Large intestine (tissue), 3 donors: ENCODE results near the gene TMEM196. TPM values are rescaled to one million over a fixed set of nuclear protein-coding genes. Genes with fewer than 3 reads are reported as not detected.
A peak's percentile ranks its signal among the peaks of the same experiment; 100 is the strongest.

ENCODE experiments used
- DNase-seq, 2 donors: peaks; one replicate each; pipeline versions ENCODE4 v3.0.0 to v3.0.0-alpha.2; 2013
- H3K27ac ChIP-seq: one replicate; pipeline ENCODE4 v1.5.1; 2013; ENCODE audit warnings: low read length
- H3K27me3 ChIP-seq: 2 replicates; pipeline ENCODE4 v1.6.1; 2013; ENCODE audit warnings: low read length; ENCODE audit not compliant: control insufficient read depth, insufficient read depth
- H3K36me3 ChIP-seq: 2 replicates; pipeline ENCODE4 v1.6.1; 2013; ENCODE audit warnings: low read length; ENCODE audit not compliant: control insufficient read depth, insufficient read depth
- H3K4me1 ChIP-seq: one replicate; pipeline ENCODE4 v1.6.1; 2013; ENCODE audit warnings: low read length; ENCODE audit not compliant: control insufficient read depth, insufficient read depth
- H3K4me3 ChIP-seq: one replicate; pipeline ENCODE4 v1.5.1; 2013; ENCODE audit warnings: low read length
- H3K9me3 ChIP-seq: one replicate; pipeline ENCODE4 v1.6.1; 2013; ENCODE audit warnings: mild to moderate bottlenecking, low read depth, low read length, moderate library complexity; ENCODE audit not compliant: control insufficient read depth
- WGBS: methylation state at CpG from one replicate; pipeline ENCODE4 v1.1.5; 2013; ENCODE audit warnings: low lambda C conversion rate; ENCODE audit not compliant: insufficient coverage; 5-methylcytosine and 5-hydroxymethylcytosine counted together
- polyA plus RNA-seq: library from polyadenylated mRNA; unstranded; fragments of 120-200 nt; gene quantifications from one replicate; pipeline ENCODE4 v1.2.1, GENCODE V29; 2013

TMEM196 gene
- polyA plus RNA-seq, 1 donor, result 0.79 TPM

GRCh38 chr7:19762631-19763030 lies 10.8 kb downstream of the TMEM196 start:
- WGBS, result no CpG with 5 or more reads among the region's 3 CpGs
- Histone ChIP-seq H3K27me3 (no peaks in the 10 kb centered on the region), H3K27ac (no peak overlapping the region), H3K4me1 (no peaks in the 10 kb centered on the region), H3K36me3 (no peaks in the 10 kb centered on the region), H3K9me3 (no peaks in the 10 kb centered on the region), H3K4me3 (no peak overlapping the region)
- DNase-seq, result no peak

- WGBS, result 62% methylated on average over 3 of the region's 6 CpGs
- H3K4me3 ChIP-seq, result no peak overlapping the region
- no peaks in the 10 kb centered on the region for H3K36me3 ChIP-seq
- DNase-seq, result peak; percentile 5 to 41
- H3K27ac ChIP-seq, result no peak overlapping the region
- no peaks in the 10 kb centered on the region for H3K9me3 ChIP-seq
- no peaks in the 10 kb centered on the region for H3K4me1 ChIP-seq
- H3K27me3 ChIP-seq, result no peaks in the 10 kb centered on the region
Observed at GRCh38 chr7:19754521-19755116, 18.8 kb downstream of the TMEM196 start.

- Histone ChIP-seq H3K4me3 (no peak overlapping the region), H3K9me3 (no peaks in the 10 kb centered on the region), H3K27ac (no peak overlapping the region), H3K4me1 (no peaks in the 10 kb centered on the region), H3K36me3 (no peaks in the 10 kb centered on the region), H3K27me3 (no peaks in the 10 kb centered on the region)
- DNase-seq, result no peak
- WGBS, result 87% methylated on average over 2 of the region's 3 CpGs
Observed at GRCh38 chr7:19752020-19752419, 21.4 kb downstream of the TMEM196 start.

GRCh38 chr7:19749658-19750057 lies 23.8 kb downstream of the TMEM196 start:
- no peak for DNase-seq
- WGBS, result 40% methylated on average over 1 of the region's 4 CpGs
- H3K36me3 ChIP-seq, result no peaks in the 10 kb centered on the region
- no peaks in the 10 kb centered on the region for H3K9me3 ChIP-seq
- H3K4me3 ChIP-seq, result no peak overlapping the region
- H3K27me3 ChIP-seq, result no peaks in the 10 kb centered on the region
- H3K27ac ChIP-seq, result no peak overlapping the region
- H3K4me1 ChIP-seq, result no peaks in the 10 kb centered on the region

- DNase-seq, result peak in 1 of 2 donors; percentile 22
Observed at GRCh38 chr7:19747740-19748339, 25.6 kb downstream of the TMEM196 start.

GRCh38 chr7:19744075-19744474 lies 29.3 kb downstream of the TMEM196 start:
- Histone ChIP-seq H3K27ac (no peak overlapping the region), H3K9me3 (no peaks in the 10 kb centered on the region), H3K36me3 (no peaks in the 10 kb centered on the region), H3K4me3 (no peak overlapping the region), H3K4me1 (no peaks in the 10 kb centered on the region), H3K27me3 (no peaks in the 10 kb centered on the region)
- WGBS, result no CpG with 5 or more reads among the region's 1 CpG
- DNase-seq, result no peak

More at GRCh38 chr7:19747740-19748339, 25.6 kb downstream of the TMEM196 start:
- no peaks in the 10 kb centered on the region for H3K36me3 ChIP-seq
- H3K4me3 ChIP-seq, result no peak overlapping the region
- H3K9me3 ChIP-seq, result no peaks in the 10 kb centered on the region
- H3K4me1 ChIP-seq, result no peaks in the 10 kb centered on the region
- H3K27ac ChIP-seq, result no peak overlapping the region
- WGBS, result 0% methylated on average over 1 of the region's 4 CpGs
- no peaks in the 10 kb centered on the region for H3K27me3 ChIP-seq

GRCh38 chr7:19728716-19729115 lies 44.7 kb downstream of the TMEM196 start:
- no peaks in the 10 kb centered on the region for H3K9me3 ChIP-seq
- H3K27ac ChIP-seq, result no peak overlapping the region
- H3K4me3 ChIP-seq, result no peak overlapping the region
- H3K27me3 ChIP-seq, result no peaks in the 10 kb centered on the region
- DNase-seq, result no peak
- no peaks in the 10 kb centered on the region for H3K4me1 ChIP-seq
- no peaks in the 10 kb centered on the region for H3K36me3 ChIP-seq
- 83% methylated on average over 2 of the region's 3 CpGs for whole genome bisulfite sequencing

GRCh38 chr7:19725770-19726169 lies 47.6 kb downstream of the TMEM196 start:
- no peak overlapping the region for H3K4me3 ChIP-seq
- no peaks in the 10 kb centered on the region for H3K27me3 ChIP-seq
- H3K9me3 ChIP-seq, result no peaks in the 10 kb centered on the region
- H3K36me3 ChIP-seq, result no peaks in the 10 kb centered on the region
- H3K27ac ChIP-seq, result no peak overlapping the region
- no peaks in the 10 kb centered on the region for H3K4me1 ChIP-seq
- DNase-seq, result no peak
- 72% methylated on average over 4 of the region's 5 CpGs for WGBS

GRCh38 chr7:19715499-19715898 lies 57.9 kb downstream of the TMEM196 start:
- peaks cover 5% of the 10 kb centered on the region for H3K27me3 ChIP-seq
- WGBS, result no CpG with 5 or more reads among the region's 1 CpG
- H3K4me3 ChIP-seq, result no peak overlapping the region
- H3K9me3 ChIP-seq, result no peaks in the 10 kb centered on the region
- no peaks in the 10 kb centered on the region for H3K4me1 ChIP-seq
- no peak overlapping the region for H3K27ac ChIP-seq
- no peak for DNase-seq
- H3K36me3 ChIP-seq, result no peaks in the 10 kb centered on the region

GRCh38 chr7:19713676-19714075 lies 59.7 kb downstream of the TMEM196 start:
- Histone ChIP-seq H3K27me3 (peaks cover 5% of the 10 kb centered on the region), H3K27ac (no peak overlapping the region), H3K4me3 (no peak overlapping the region), H3K36me3 (no peaks in the 10 kb centered on the region), H3K4me1 (peaks cover 3% of the 10 kb centered on the region), H3K9me3 (no peaks in the 10 kb centered on the region)
- no CpG with 5 or more reads among the region's 1 CpG for WGBS
- DNase-seq, result peak in 1 of 2 donors; percentile 9

GRCh38 chr7:19709249-19709578 lies 64.2 kb downstream of the TMEM196 start:
- no peak for DNase-seq
- Histone ChIP-seq H3K4me3 (peak overlapping the region; percentile 89), H3K9me3 (no peaks in the 10 kb centered on the region), H3K36me3 (no peaks in the 10 kb centered on the region), H3K4me1 (peaks cover 3% of the 10 kb centered on the region), H3K27ac (no peak overlapping the region), H3K27me3 (no peaks in the 10 kb centered on the region)
- 63% methylated on average over 5 of the region's 6 CpGs for WGBS
